Kidney epithelial cell (primary cell): ENCODE results near the gene DSTYK. TPM values are rescaled to one million over a fixed set of nuclear protein-coding genes. Genes with fewer than 3 reads are reported as not detected.

Source experiments
- DNase-seq: peaks from one replicate; pipeline ENCODE4 v3.0.0-alpha.2; 2010; ENCODE audit warnings: low read depth
- H3K27me3 ChIP-seq: 2 replicates; pipeline ENCODE4 v1.6.0; 2011; ENCODE audit warnings: low read length; ENCODE audit not compliant: control insufficient read depth, insufficient read depth
- H3K36me3 ChIP-seq: 2 replicates; pipeline ENCODE4 v1.5.1; 2011; ENCODE audit warnings: low read length; ENCODE audit not compliant: control insufficient read depth, insufficient read depth
- H3K4me3 ChIP-seq: 2 replicates; pipeline ENCODE4 v1.5.1; 2011; ENCODE audit warnings: low read depth, mild to moderate bottlenecking, control low read depth, low read length
- total RNA-seq: library from RNA; depleted of rRNA; stranded (reverse); fragments of >200 nt; gene quantifications from 2 replicates; pipeline ENCODE4 v1.2.3, GENCODE V29; 2015
- TF ChIP-seq, protein P1 (sequence below): IDR thresholded peaks from 2 replicates; pipeline ENCODE4 v1.5.1; 2011; ENCODE audit warnings: mild to moderate bottlenecking, moderate library complexity, low read length, control low read depth, inconsistent platforms; ENCODE audit not compliant: insufficient read depth, poor library complexity, severe bottlenecking

The DSTYK gene
- total RNA-seq, 1 donor from 2014 or later, result 13.8 TPM

DNA sequence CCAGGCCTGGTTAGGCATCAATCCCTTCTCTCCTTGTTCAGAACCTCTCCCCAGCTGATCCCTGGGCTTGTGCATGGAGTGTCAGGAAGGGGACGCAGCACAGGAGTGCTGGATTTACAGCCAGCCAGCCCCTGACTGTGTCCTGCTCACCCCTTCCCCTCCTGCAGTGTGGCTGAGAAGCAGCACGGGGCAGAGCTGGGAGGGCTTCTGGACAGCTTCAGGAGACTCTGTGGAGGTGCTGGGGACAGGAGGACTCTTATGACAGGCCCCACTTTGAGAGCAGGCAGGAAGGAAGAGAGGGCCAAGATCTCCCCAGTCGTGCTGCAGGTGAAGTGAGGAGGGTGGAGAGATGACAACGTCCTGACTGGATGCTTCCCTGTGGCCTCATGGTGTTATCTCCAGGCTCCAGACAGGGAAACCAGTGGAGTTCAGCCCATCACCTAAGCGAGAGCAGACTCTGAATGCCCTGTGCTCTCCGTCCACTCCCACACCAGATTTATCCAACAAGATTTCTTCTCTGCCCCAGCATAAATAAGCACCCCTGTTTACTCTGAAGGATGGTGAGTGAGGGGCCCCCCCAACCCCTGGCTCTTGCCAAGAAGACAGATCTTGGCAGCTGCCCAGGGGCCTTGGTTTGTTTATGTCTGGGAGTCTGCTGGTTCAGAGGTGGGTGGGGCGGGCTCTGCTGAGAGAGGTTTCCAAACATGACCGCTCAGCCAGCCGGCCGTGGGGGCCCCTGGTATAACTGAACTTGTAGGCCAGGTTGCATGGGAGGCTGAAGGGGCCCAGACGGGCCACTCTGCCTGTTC, 37.5 kb upstream of the DSTYK start:
- TF ChIP-seq, protein P1, sequence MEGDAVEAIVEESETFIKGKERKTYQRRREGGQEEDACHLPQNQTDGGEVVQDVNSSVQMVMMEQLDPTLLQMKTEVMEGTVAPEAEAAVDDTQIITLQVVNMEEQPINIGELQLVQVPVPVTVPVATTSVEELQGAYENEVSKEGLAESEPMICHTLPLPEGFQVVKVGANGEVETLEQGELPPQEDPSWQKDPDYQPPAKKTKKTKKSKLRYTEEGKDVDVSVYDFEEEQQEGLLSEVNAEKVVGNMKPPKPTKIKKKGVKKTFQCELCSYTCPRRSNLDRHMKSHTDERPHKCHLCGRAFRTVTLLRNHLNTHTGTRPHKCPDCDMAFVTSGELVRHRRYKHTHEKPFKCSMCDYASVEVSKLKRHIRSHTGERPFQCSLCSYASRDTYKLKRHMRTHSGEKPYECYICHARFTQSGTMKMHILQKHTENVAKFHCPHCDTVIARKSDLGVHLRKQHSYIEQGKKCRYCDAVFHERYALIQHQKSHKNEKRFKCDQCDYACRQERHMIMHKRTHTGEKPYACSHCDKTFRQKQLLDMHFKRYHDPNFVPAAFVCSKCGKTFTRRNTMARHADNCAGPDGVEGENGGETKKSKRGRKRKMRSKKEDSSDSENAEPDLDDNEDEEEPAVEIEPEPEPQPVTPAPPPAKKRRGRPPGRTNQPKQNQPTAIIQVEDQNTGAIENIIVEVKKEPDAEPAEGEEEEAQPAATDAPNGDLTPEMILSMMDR, result no peak
- no peak for DNase-seq
- no peaks in the 10 kb centered on the region for H3K27me3 ChIP-seq
- H3K4me3 ChIP-seq, result no peak overlapping the region
- H3K36me3 ChIP-seq, result no peaks in the 10 kb centered on the region

DNA sequence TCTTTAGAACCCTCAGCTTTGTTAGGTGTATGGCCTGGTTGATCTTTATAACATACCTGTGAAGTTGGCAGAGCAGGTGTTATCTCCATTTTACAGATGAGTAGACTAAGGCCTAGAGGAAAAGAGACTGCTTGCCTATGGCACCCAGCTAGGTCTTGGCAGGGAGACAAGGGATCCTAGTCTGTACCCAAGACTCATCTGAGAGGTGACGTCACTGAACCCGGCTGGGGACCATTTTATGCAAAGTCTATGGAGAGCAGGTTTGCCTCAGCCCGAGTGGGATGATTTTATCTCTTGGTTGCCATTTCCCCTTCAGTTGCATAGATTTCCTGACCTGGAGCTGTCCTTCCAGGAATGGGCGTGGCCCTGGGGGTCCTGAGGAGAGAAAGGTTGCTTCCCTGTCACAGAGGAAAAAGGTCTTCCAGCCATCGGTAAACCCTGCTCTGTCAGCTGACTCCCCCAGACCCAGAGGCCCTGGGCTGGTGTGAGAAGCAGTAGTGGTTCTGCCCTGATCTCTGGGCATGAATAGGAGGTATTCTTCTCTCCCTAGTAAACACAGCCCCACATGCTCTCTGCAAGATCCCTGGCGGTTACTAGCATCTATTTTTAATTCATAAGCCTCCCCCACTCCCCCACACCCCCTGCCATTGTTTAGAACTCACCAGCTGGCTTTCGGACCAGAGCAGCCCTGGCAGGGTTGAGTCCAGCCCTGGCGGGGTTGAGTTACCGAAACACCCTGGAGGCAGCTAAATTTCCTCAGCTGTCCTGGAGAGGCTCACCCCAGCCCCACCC, 35.8 kb upstream of the DSTYK start:
- TF ChIP-seq, protein P1, result no peak
- no peak for DNase-seq
- no peaks in the 10 kb centered on the region for H3K36me3 ChIP-seq

DNA sequence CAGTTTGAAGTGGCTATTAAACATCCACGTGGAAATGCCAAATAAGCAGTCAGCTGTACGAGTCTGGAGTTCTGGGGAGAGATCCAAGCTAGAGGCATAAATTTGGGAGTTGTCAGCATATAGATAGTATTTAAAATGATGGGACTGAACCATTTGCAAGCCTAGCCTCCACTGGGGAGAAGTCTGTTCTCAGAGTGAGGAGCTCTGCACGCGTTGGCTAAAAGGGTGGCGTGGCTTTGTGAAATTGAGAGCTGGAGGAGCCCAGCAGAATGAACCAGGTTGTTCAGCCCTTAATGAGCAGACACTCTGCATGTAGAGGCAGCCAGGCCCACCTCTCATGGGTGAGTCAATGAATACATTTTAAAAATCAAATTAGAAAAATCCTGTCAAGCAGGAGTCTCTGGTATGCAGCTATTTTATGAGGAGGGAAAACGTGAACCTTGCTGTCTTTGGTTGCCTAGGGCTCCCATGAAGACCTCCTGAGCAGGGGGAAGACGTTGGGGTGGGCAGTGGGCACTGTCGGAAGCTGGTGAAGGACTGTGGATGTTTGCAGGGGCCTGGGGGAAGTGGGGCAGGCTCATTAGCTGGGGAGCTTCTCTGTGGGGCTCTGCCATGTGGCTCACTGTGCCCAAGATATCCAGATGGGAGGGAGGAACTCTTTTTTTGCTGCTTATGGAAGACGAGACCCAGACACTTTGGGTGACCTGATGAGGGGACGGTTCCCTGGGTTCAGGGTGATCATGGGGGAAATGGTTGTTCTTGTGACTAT, 35.0 kb upstream of the DSTYK start:
- no peak for DNase-seq
- TF ChIP-seq, protein P1, result no peak
- no peaks in the 10 kb centered on the region for H3K27me3 ChIP-seq

More for the DNA sequence above, 35.8 kb upstream of the DSTYK start:
- Histone ChIP-seq H3K4me3 (no peak overlapping the region), H3K27me3 (no peaks in the 10 kb centered on the region)

DNA sequence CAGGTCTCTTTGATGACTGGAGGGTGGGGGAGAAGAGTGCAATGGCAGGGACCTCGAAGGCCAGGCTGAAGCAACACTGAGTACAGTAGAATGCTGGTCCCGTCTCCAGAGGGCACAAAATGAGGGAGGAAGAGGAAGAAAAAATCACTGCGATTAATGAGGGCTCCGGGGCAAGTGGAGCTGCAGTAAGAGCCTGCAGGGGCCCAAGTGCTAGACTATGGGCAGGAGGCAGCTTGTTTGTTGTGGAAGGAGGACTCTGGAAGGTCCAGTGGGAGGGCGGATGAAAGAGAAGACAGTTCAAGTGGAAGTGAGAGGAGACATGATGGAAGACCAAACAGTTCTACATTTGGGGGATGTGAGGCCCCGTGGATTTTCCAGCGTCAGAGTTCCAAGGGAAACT, 33.6 kb upstream of the DSTYK start:
- H3K36me3 ChIP-seq, result no peaks in the 10 kb centered on the region
- H3K4me3 ChIP-seq, result no peak overlapping the region
- no peaks in the 10 kb centered on the region for H3K27me3 ChIP-seq
- TF ChIP-seq, protein P1, result no peak
- no peak for DNase-seq

More for the DNA sequence above, 35.0 kb upstream of the DSTYK start:
- Histone ChIP-seq H3K4me3 (no peak overlapping the region), H3K36me3 (no peaks in the 10 kb centered on the region)

DNA sequence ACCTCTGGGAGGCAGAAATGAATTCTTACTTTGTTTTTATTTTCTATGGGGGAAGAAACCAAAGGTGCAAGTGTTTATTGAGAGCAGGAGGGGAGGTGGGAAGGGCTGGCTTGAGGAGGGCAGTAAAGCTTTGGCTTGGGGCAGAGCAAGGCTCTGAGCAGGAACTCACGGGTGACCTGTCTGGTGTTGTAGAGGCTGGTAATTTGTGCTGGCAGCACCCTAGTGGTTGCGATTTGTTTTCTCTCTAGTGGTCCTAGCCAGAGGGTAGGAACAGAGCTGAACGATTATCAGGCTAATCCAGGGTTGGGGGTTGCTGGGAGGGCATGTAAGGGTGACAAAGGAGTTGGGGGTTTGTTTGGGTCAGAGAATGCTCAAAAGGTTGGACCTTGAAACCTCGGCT, 32.9 kb upstream of the DSTYK start:
- TF ChIP-seq, protein P1, result no peak
- Histone ChIP-seq H3K36me3 (no peaks in the 10 kb centered on the region), H3K27me3 (no peaks in the 10 kb centered on the region), H3K4me3 (no peak overlapping the region)
- no peak for DNase-seq
